Gastroesophageal sphincter (tissue), 3 donors: ENCODE measurements around the gene ITGA11.

Experiments used
- EP300 ChIP-seq: sonication (generic); formaldehyde crosslinking; IDR thresholded peaks from one replicate; pipeline ENCODE4 v1.6.1; 2017; ENCODE audit warnings: antibody characterized with exemption, mild to moderate bottlenecking
- POLR2A ChIP-seq, 2 donors: fragments of 450-650 bp; IDR thresholded peaks; one replicate each; pipeline ENCODE4 v1.6.1; 2017; ENCODE audit warnings: antibody characterized with exemption in 2 of 2, mild to moderate bottlenecking in 2 of 2, moderate library complexity in 1 of 2
- POLR2AphosphoS5 ChIP-seq: sonication (generic); formaldehyde crosslinking; IDR thresholded peaks from one replicate; pipeline ENCODE4 v1.6.1; 2017; ENCODE audit warnings: antibody characterized with exemption
- TF ChIP-seq, protein P1 (sequence below), 4 experiments: fragments of 200-600 bp in 2 of 4; fragments of 450-650 bp in 2 of 4; sonication (generic) in 1 of 4; IDR thresholded peaks; one replicate each; pipeline ENCODE4 v1.5.1; 2017 to 2019; ENCODE audit warnings: antibody characterized with exemption in 4 of 4, mild to moderate bottlenecking in 2 of 4, moderate library complexity in 2 of 4

- TF ChIP-seq POLR2A (IDR thresholded peaks at IDR 0.05) = no peak
- TF ChIP-seq, protein P1, sequence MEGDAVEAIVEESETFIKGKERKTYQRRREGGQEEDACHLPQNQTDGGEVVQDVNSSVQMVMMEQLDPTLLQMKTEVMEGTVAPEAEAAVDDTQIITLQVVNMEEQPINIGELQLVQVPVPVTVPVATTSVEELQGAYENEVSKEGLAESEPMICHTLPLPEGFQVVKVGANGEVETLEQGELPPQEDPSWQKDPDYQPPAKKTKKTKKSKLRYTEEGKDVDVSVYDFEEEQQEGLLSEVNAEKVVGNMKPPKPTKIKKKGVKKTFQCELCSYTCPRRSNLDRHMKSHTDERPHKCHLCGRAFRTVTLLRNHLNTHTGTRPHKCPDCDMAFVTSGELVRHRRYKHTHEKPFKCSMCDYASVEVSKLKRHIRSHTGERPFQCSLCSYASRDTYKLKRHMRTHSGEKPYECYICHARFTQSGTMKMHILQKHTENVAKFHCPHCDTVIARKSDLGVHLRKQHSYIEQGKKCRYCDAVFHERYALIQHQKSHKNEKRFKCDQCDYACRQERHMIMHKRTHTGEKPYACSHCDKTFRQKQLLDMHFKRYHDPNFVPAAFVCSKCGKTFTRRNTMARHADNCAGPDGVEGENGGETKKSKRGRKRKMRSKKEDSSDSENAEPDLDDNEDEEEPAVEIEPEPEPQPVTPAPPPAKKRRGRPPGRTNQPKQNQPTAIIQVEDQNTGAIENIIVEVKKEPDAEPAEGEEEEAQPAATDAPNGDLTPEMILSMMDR (IDR thresholded peaks at IDR 0.05) = no peak
- TF ChIP-seq POLR2AphosphoS5 = no peak
- TF ChIP-seq EP300 = no peak
Observed at GRCh38 chr15:68354923-68355322, 77.0 kb downstream of the ITGA11 start.
